NK-92 treated with Interleukin-12 subunit alpha and Interleukin-12 subunit beta, amount 100 ng/mL, for 24 hours (cell line): ENCODE data around the gene S100A9.
"Not testable (repeated sequence)": the region's sequence is repeated elsewhere in the genome, so short reads cannot be mapped to it uniquely, and the experiment has no call there.

Source experiments
- DNase-seq: peaks from one replicate; lab custom pipeline; 2025; lab: John Stamatoyannopoulos, UW

The S100A9 gene

GRCh38 chr1:153357853-153358690 is at the start of gene S100A9:
S100A9 (plus strand) TSS chr1:153357854; CDS start chr1:153358284, 430 bp downstream.
- no peak for DNase-seq

GRCh38 chr1:153308540-153308939 is 49.1 kb upstream of the S100A9 start:
- no peak for DNase-seq

- no peak for DNase-seq
These were observed 48.2 kb upstream of the S100A9 start for GRCh38 chr1:153309441-153309840.

DNA sequence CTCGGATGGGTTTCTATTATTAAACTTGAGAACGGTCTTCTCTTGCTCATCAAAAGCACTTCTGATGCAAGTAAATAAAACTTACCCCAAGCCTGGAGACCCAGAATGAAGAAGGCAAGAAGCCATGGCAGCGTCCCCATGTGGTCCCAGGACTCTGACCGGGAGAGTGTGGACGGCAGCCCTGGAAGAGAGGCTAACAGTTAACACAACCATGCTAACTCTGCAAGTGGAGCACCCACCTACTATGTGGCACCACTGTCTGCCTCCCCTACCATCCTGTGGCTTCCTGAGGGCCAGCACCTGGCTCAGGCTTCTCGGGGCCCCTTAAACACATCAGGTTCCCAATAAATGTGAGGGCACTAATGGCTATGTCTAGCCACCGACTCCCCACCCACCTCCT is 47.1 kb upstream of the S100A9 start:
- DNase-seq, result no peak

DNA sequence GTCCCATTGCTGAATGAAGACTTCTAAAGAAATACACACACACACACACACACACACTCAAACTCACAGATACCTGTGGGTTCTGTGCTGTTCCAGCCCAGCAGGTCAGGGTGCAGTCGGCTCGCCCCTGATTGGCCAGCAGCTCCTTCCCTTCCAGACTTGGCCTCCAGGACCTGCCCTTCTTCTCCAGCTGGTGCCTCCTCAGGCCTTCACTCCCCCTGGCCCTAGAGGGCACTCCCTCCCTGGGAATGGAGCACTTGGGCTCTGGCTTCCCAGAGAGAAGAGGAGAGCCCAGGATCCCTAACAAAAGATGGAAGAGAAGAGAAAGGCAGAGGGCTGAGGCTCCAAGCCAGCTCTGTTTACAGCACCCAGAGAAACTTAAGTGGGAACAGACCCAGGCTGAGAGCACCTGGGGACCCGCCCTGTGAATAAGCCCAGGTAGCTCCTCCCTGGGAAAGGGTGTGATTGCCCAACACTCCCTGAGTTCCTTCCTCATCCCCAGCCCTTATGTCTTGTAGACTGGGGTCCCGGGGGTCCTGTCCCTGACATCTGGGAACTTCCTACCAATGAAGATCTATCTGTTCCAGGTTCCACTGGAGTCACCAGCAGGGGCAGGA is 45.0 kb upstream of the S100A9 start, which contains the start of gene PGLYRP3:
TSS of gene PGLYRP3 (minus strand) at position 383 of the 617 bp plus-strand sequence. CDS start 2,287 bp downstream, outside the sequence.
- no peak for DNase-seq

DNA sequence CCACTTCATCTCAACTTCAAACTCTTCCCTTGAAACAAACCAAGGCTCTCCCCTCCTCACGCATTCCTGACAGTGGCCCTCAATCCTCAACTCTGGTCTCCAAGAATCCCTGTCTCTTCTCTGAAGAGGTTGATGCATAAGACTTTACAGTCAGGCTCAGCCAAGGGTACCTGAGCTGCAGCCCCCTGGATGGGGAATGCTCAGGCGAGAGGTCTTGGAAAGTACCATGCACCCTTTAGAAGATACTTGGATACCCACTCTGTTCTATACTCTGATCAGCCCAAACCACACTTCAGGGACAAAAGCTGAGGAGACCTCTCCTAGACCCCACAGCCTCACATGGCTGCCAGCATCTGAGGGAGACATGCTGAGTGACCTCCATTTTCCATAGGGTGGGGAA is 44.4 kb upstream of the S100A9 start:
- DNase-seq, result no peak

DNA sequence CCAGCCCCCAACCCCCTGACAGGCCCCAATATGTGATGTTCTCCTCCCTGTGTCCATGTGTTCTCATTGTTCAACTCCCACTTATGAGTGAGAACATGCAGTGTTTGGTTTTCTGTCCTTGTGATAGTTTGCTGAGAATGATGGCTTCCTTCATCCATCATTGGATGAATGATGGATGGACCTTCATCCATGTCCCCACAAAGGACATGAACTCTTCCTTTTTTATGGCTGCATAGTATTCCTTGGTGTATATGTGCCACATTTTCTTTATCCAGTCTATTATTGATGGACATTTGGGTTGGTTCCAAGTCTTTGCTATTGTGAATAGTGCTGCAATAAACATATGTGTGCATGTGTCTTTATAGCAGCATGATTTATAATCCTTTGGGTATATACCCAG is 43.3 kb upstream of the S100A9 start:
- not testable (repeated sequence) for DNase-seq

DNA sequence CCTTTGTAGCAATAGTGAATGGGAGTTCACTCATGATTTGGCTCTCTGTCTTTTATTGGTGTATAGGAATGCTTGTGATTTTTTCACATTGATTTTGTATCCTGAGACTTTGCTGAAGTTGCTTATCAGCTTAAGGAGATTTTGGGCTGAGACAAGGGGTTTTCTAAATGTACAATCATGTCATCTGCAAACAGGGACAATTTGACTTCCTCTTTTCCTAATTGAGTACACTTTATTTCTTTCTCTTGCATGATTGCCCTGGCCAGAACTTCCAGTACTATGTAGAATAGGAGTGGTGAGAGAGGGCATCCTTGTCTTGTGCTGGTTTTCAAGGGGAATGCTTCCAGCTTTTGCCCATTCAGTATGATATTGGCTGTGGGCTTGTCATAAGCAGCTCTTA is 41.6 kb upstream of the S100A9 start:
- DNase-seq, result not testable (repeated sequence)

DNA sequence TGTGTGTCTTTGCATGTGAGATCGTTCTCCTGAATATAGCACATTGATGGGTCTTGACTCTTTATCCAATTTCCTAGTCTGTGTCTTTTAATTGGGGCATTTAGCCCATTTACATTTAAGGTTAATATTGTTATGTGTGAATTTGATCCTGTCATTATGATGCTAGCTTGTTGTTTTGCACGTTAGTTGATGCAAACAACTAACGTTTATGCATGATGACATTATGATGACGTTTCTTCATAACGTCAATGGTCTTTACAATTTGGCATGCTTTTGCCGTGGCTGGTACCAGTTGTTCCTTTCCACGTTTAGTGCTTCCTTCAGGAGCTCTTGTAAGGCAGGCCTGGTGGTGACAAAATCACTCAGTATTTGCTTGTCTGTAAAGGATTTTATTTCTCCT is 39.5 kb upstream of the S100A9 start:
- DNase-seq, result not testable (repeated sequence)

DNA sequence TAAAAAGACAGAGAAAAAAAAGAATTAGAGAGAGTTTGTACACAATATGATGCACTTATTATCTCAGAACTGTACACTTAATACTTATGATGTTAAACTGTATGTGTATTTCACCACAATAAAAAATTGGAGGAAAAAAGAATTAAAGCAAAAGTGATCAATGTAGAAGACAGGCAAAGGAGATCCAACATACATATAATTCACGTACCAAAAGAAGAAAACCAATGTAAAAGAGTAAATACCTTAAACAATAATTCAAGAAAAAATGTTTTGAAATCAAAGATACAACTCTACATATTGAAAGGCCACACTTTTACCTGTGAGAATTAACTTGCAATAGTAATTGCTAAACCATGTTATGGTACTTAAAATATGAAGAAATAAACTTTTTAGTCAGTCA is 35.1 kb upstream of the S100A9 start:
- no peak for DNase-seq

- DNase-seq, result no peak
These were observed 32.7 kb upstream of the S100A9 start for GRCh38 chr1:153324912-153325311.

DNA sequence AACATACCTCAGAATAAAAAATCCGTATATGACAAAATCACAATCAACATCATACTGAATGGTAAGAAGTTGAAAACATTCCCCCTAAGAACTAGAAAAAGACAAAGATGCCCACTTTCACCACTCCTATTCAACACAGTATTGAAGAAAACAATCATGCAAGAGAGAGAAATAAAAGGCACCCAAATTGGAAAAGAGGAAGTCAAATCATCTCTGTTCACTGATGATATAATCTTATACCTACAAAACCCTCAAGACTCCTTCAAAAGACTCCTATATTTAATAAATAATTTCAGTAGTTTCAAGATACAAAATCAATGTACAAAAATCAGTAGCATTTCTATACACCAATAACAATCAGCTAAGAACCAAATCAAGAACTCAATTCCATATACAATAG is 23.8 kb upstream of the S100A9 start:
- DNase-seq, result no peak

GRCh38 chr1:153336650-153337049 is 21.0 kb upstream of the S100A9 start:
- DNase-seq, result no peak

GRCh38 chr1:153337980-153338853 is 19.4 kb upstream of the S100A9 start:
- no peak for DNase-seq

GRCh38 chr1:153339802-153340201 is 17.9 kb upstream of the S100A9 start:
- no peak for DNase-seq

DNA sequence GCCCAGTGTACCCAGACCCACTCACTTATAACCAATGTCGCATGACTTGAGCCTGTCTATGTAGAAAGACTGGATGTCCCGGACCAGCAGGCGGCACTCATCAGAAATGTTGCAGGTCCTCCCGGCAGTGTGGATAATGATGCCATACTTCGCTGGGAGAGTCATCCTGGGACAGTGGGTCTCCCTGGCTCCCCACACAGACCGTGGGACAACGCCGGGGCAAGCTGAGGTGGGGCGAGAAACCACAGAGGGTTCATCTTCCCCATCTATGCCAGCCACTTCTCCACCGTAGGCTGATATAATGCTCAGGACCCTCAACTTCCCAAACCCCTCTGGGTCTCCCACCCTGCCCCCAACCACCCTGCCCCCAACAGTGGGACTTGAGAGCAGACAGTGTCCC is 17.3 kb upstream of the S100A9 start:
- no peak for DNase-seq

DNA sequence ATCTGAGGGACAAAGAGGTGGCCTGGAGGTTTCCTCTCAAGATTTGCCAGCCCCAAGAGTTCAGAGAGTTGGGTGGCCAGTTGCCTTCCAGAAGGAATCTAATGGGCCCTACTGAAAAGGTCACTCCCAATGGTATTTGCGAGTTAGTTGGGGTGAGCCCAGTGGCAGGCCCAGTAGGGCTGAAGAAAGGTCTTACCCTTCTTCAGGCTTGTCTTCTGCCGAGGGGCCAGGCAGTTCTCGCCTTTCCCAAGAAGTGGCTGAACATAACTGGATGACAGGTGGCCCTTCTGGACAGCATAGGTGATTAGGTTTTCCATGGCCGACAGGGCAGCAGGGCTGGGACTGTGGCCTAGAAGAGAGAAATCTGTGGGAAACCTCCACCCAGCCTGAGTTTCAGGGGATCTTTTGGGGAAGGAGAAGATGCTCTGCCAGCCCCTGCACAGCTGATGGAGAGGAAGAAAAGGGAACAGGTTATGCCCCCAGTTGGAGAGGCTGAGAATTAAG is 16.2 kb upstream of the S100A9 start:
- DNase-seq, result no peak

GRCh38 chr1:153342178-153342577 is 15.5 kb upstream of the S100A9 start:
- no peak for DNase-seq

DNA sequence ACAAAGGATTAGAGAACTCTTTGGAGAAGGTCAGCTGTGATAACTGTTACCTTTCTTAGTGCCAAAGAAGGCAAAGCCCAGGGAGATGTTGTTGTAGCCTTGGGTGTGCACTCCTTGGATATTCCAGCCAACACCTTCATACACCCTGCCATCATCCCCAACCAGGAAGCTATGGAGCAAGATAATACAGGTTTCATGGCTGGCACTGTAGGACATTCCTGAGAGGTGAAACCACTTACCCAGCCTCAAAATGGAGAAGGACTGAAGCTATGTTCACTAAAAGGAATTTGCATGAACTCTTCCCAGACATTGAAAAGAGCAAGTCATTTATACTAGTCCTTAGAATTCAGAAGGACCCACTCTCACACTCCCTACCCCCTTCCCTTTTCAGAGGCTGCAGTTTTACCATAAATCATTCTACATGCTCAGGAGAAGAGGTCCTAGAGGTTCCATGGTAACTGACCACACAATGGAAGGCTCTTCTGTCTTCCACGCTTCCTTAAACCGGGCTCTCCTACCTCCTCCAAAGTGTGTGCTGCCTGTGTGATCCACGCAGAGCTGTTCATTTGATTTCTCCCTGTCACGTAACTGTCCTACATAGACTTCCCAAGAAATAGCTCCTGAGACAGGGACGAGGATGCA is 14.5 kb upstream of the S100A9 start:
- no peak for DNase-seq

DNA sequence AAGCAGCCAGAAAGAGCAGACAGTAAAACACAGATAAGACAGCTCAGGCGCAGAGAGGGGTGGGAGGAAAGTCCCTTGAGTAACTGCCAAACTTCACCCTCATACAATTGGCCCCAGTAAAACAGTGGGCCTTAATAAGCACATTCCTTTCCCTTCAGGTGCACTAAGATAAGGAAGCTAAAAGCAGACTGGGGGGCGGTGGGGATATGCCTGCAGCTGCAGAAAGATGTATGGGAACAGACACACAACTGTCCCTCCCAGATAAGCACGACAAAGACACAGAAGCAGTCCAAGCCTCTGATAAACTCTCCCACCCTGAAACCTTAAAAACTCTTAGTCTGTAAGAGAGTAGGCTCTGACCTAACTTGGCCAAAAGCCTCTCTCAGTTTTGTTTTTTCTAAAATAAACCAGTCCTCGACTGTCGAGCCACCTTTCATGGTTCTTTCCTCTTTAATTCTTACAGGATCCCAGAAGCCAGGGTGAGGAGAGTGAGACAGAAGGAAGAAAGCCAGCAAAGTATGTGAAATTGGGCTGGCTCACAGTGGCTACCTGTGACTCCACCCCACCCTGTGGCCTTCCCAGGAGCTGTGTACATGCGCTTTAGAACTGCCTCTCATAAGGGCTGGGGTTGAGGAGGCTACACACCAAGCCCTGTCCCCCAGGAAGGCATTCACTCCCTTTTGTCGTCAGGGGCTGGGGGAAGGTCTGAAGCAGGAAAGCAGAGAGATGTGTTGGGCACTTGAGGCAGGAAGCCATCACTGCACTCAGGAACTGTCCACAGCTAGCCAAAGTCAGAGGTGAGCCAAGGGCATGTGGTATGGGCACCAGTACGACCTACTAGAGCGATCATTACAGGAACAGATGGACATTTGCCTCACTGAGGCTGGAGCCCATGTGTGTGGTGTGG is 13.6 kb upstream of the S100A9 start:
- no peak for DNase-seq

- no peak for DNase-seq
These were observed 13.0 kb upstream of the S100A9 start for GRCh38 chr1:153344718-153345025.
